ENCODE results near the gene GPX4.

The GPX4 gene

GRCh38 chr19:1108291-1109031 lies 4.7 kb downstream of the GPX4 start:
- peaks cover 0 to 61% (median 54%) of the 10 kb centered on the region in 5 donors for H3K36me3 ChIP-seq (ENCODE audit: control insufficient read depth in 5 of 5, insufficient read depth in 5 of 5, low read length in 5 of 5)
- no peak overlapping the region for H3K4me3 ChIP-seq (ENCODE audit: low read depth in 1 of 5, low read length in 5 of 5)
- no peaks in the 10 kb centered on the region for H3K9me3 ChIP-seq (ENCODE audit: control insufficient read depth in 5 of 5, low read length in 5 of 5)
- H3K27ac ChIP-seq (ENCODE audit: low read depth, low read length) = no peak overlapping the region
- peaks cover 0 to 4% (median 0%) of the 10 kb centered on the region in 5 donors for H3K27me3 ChIP-seq (ENCODE audit: control insufficient read depth in 5 of 5, insufficient read depth in 4 of 5, low read length in 5 of 5)
- peaks cover 8 to 44% (median 38%) of the 10 kb centered on the region in 5 donors for H3K4me1 ChIP-seq (ENCODE audit: control insufficient read depth in 5 of 5, insufficient read depth in 5 of 5, low read length in 5 of 5)
- H3K9ac ChIP-seq (ENCODE audit: low read length in 5 of 5) = no peak overlapping the region

GRCh38 chr19:1109032-1109551 lies 5.3 kb downstream of the GPX4 start:
- Histone ChIP-seq H3K4me3 (ENCODE audit: low read depth in 1 of 5, low read length in 5 of 5) (no peak overlapping the region), H3K27me3 (ENCODE audit: control insufficient read depth in 5 of 5, insufficient read depth in 4 of 5, low read length in 5 of 5) (no peaks in the 10 kb centered on the region), H3K9ac (ENCODE audit: low read length in 5 of 5) (no peak overlapping the region), H3K27ac (ENCODE audit: low read depth, low read length) (no peak overlapping the region), H3K4me1 (ENCODE audit: control insufficient read depth in 5 of 5, insufficient read depth in 5 of 5, low read length in 5 of 5) (peaks cover 5 to 48% (median 43%) of the 10 kb centered on the region in 5 donors), H3K36me3 (ENCODE audit: control insufficient read depth in 5 of 5, insufficient read depth in 5 of 5, low read length in 5 of 5) (peaks cover 0 to 66% (median 60%) of the 10 kb centered on the region in 5 donors), H3K9me3 (ENCODE audit: control insufficient read depth in 5 of 5, low read length in 5 of 5) (no peaks in the 10 kb centered on the region)

- H3K9ac ChIP-seq (ENCODE audit: low read length in 5 of 5) = no peak overlapping the region
- no peaks in the 10 kb centered on the region for H3K27me3 ChIP-seq (ENCODE audit: control insufficient read depth in 5 of 5, insufficient read depth in 4 of 5, low read length in 5 of 5)
- no peaks in the 10 kb centered on the region for H3K9me3 ChIP-seq (ENCODE audit: control insufficient read depth in 5 of 5, low read length in 5 of 5)
- H3K36me3 ChIP-seq (ENCODE audit: control insufficient read depth in 5 of 5, insufficient read depth in 5 of 5, low read length in 5 of 5) = peaks cover 0 to 70% (median 64%) of the 10 kb centered on the region in 5 donors
- no peak overlapping the region for H3K4me3 ChIP-seq (ENCODE audit: low read depth in 1 of 5, low read length in 5 of 5)
- no peak overlapping the region for H3K27ac ChIP-seq (ENCODE audit: low read depth, low read length)
- peaks cover 5 to 49% (median 43%) of the 10 kb centered on the region in 5 donors for H3K4me1 ChIP-seq (ENCODE audit: control insufficient read depth in 5 of 5, insufficient read depth in 5 of 5, low read length in 5 of 5)
Observed at GRCh38 chr19:1109697-1110671, 6.2 kb downstream of the GPX4 start.

- Histone ChIP-seq H3K27me3 (ENCODE audit: control insufficient read depth in 5 of 5, insufficient read depth in 4 of 5, low read length in 5 of 5) (no peaks in the 10 kb centered on the region), H3K4me3 (ENCODE audit: low read depth in 1 of 5, low read length in 5 of 5) (no peak overlapping the region), H3K36me3 (ENCODE audit: control insufficient read depth in 5 of 5, insufficient read depth in 5 of 5, low read length in 5 of 5) (peaks cover 0 to 70% (median 63%) of the 10 kb centered on the region in 5 donors), H3K9ac (ENCODE audit: low read length in 5 of 5) (no peak overlapping the region), H3K9me3 (ENCODE audit: control insufficient read depth in 5 of 5, low read length in 5 of 5) (no peaks in the 10 kb centered on the region), H3K27ac (ENCODE audit: low read depth, low read length) (no peak overlapping the region), H3K4me1 (ENCODE audit: control insufficient read depth in 5 of 5, insufficient read depth in 5 of 5, low read length in 5 of 5) (peaks cover 5 to 38% (median 34%) of the 10 kb centered on the region in 5 donors)
Observed at GRCh38 chr19:1110809-1111640, 7.2 kb downstream of the GPX4 start.

- Histone ChIP-seq H3K9me3 (ENCODE audit: control insufficient read depth in 5 of 5, low read length in 5 of 5) (no peaks in the 10 kb centered on the region), H3K9ac (ENCODE audit: low read length in 5 of 5) (no peak overlapping the region), H3K27me3 (ENCODE audit: control insufficient read depth in 5 of 5, insufficient read depth in 4 of 5, low read length in 5 of 5) (no peaks in the 10 kb centered on the region), H3K4me3 (ENCODE audit: low read depth in 1 of 5, low read length in 5 of 5) (no peak overlapping the region), H3K27ac (ENCODE audit: low read depth, low read length) (no peak overlapping the region), H3K36me3 (ENCODE audit: control insufficient read depth in 5 of 5, insufficient read depth in 5 of 5, low read length in 5 of 5) (peaks cover 0 to 70% (median 63%) of the 10 kb centered on the region in 5 donors), H3K4me1 (ENCODE audit: control insufficient read depth in 5 of 5, insufficient read depth in 5 of 5, low read length in 5 of 5) (peaks cover 5 to 31% (median 27%) of the 10 kb centered on the region in 5 donors)
Observed at GRCh38 chr19:1111641-1112267, 8.0 kb downstream of the GPX4 start.

GRCh38 chr19:1112268-1113029 lies 8.7 kb downstream of the GPX4 start:
- no peak overlapping the region for H3K9ac ChIP-seq (ENCODE audit: low read length in 5 of 5)
- peak overlapping the region; percentile 70 for H3K27ac ChIP-seq (ENCODE audit: low read depth, low read length)
- peaks cover 2 to 24% (median 20%) of the 10 kb centered on the region in 5 donors for H3K4me1 ChIP-seq (ENCODE audit: control insufficient read depth in 5 of 5, insufficient read depth in 5 of 5, low read length in 5 of 5)
- no peaks in the 10 kb centered on the region for H3K27me3 ChIP-seq (ENCODE audit: control insufficient read depth in 5 of 5, insufficient read depth in 4 of 5, low read length in 5 of 5)
- H3K4me3 ChIP-seq (ENCODE audit: low read depth in 1 of 5, low read length in 5 of 5) = no peak overlapping the region
- peaks cover 0 to 70% (median 63%) of the 10 kb centered on the region in 5 donors for H3K36me3 ChIP-seq (ENCODE audit: control insufficient read depth in 5 of 5, insufficient read depth in 5 of 5, low read length in 5 of 5)
- no peaks in the 10 kb centered on the region for H3K9me3 ChIP-seq (ENCODE audit: control insufficient read depth in 5 of 5, low read length in 5 of 5)

GRCh38 chr19:1113030-1113985 lies 9.5 kb downstream of the GPX4 start:
- Histone ChIP-seq H3K36me3 (ENCODE audit: control insufficient read depth in 5 of 5, insufficient read depth in 5 of 5, low read length in 5 of 5) (peaks cover 0 to 72% (median 66%) of the 10 kb centered on the region in 5 donors), H3K27ac (ENCODE audit: low read depth, low read length) (peak overlapping the region; percentile 70), H3K4me3 (ENCODE audit: low read depth in 1 of 5, low read length in 5 of 5) (peak overlapping the region in 4 of 5 donors; percentile 6 to 45 (median 32)), H3K9me3 (ENCODE audit: control insufficient read depth in 5 of 5, low read length in 5 of 5) (no peaks in the 10 kb centered on the region), H3K9ac (ENCODE audit: low read length in 5 of 5) (peak overlapping the region in 4 of 5 donors; percentile 26 to 60 (median 48)), H3K27me3 (ENCODE audit: control insufficient read depth in 5 of 5, insufficient read depth in 4 of 5, low read length in 5 of 5) (no peaks in the 10 kb centered on the region), H3K4me1 (ENCODE audit: control insufficient read depth in 5 of 5, insufficient read depth in 5 of 5, low read length in 5 of 5) (peaks cover 2 to 23% (median 19%) of the 10 kb centered on the region in 5 donors)

GRCh38 chr19:1113986-1114483 lies 10.2 kb downstream of the GPX4 start:
- peak overlapping the region in 2 of 5 donors; percentile 22 to 45 for H3K4me3 ChIP-seq (ENCODE audit: low read depth in 1 of 5, low read length in 5 of 5)

More at GRCh38 chr19:1113986-1114483, 10.2 kb downstream of the GPX4 start:
- Histone ChIP-seq H3K36me3 (ENCODE audit: control insufficient read depth in 5 of 5, insufficient read depth in 5 of 5, low read length in 5 of 5) (peaks cover 0 to 74% (median 67%) of the 10 kb centered on the region in 5 donors), H3K4me1 (ENCODE audit: control insufficient read depth in 5 of 5, insufficient read depth in 5 of 5, low read length in 5 of 5) (peaks cover 2 to 23% (median 19%) of the 10 kb centered on the region in 5 donors), H3K27ac (ENCODE audit: low read depth, low read length) (peak overlapping the region; percentile 70), H3K27me3 (ENCODE audit: control insufficient read depth in 5 of 5, insufficient read depth in 4 of 5, low read length in 5 of 5) (no peaks in the 10 kb centered on the region), H3K9ac (ENCODE audit: low read length in 5 of 5) (peak overlapping the region in 4 of 5 donors; percentile 26 to 60 (median 48)), H3K9me3 (ENCODE audit: control insufficient read depth in 5 of 5, low read length in 5 of 5) (no peaks in the 10 kb centered on the region)
